D721Med (cell line): ENCODE measurements around the gene LRRC72.

Source experiments
- DNase-seq: peaks from one replicate; pipeline ENCODE4 v3.0.0; 2011; ENCODE audit warnings: low spot score; ENCODE audit not compliant: insufficient read length
- FAIRE-seq: peaks from 2 replicates; lab custom pipeline; 2011; peaks lifted over from hg19 to GRCh38; lab: Jason Lieb, UNC
- CTCF ChIP-seq: IDR thresholded peaks from 2 replicates; pipeline ENCODE4 v1.5.1; 2012; ENCODE audit warnings: mild to moderate bottlenecking, control low read depth; ENCODE audit not compliant: insufficient read depth; ENCODE audit errors: missing control alignments

Gene LRRC72

GRCh38 chr7:16616122-16616521 lies 89.5 kb downstream of the LRRC72 start:
- DNase-seq (no peak), FAIRE-seq (no peak)
- TF ChIP-seq CTCF = no peak

GRCh38 chr7:16616542-16616941 lies 89.9 kb downstream of the LRRC72 start:
- TF ChIP-seq CTCF = no peak
- FAIRE-seq = no peak
- no peak for DNase-seq

GRCh38 chr7:16619979-16620408 lies 93.4 kb downstream of the LRRC72 start:
- no peak for DNase-seq
- no peak for FAIRE-seq
- no peak for TF ChIP-seq CTCF

- FAIRE-seq (no peak), DNase-seq (no peak)
- no peak for TF ChIP-seq CTCF
Measured at GRCh38 chr7:16626388-16626787, 99.8 kb downstream of the LRRC72 start.

- no peak for FAIRE-seq
- no peak for TF ChIP-seq CTCF
- DNase-seq = no peak
Measured at GRCh38 chr7:16627236-16627635, 100.6 kb downstream of the LRRC72 start.

- DNase-seq (no peak), FAIRE-seq (no peak)
- TF ChIP-seq CTCF = no peak
Measured at GRCh38 chr7:16630654-16631053, 104.0 kb downstream of the LRRC72 start.
